HepG2 (cell line): Measurements from ENCODE around the gene GLIPR1. TPM values are rescaled to one million over a fixed set of nuclear protein-coding genes. Genes with fewer than 3 reads are reported as not detected.

ENCODE experiments used
- ARNT ChIP-seq: fragments of 450-650 bp; IDR thresholded peaks from 2 replicates; pipeline ENCODE4 v1.6.1; 2017
- ETV5 ChIP-seq: IDR thresholded peaks from 2 replicates; pipeline ENCODE4 v1.6.1; 2018; ENCODE audit warnings: missing biosample characterization, missing genetic modification reagents, inconsistent platforms, borderline replicate concordance
- FOXA3 ChIP-seq: IDR thresholded peaks from 2 replicates; pipeline ENCODE4 v1.6.1; 2016; ENCODE audit warnings: missing genetic modification reagents, missing compliant biosample characterization
- GABPA ChIP-seq, 2 experiments: IDR thresholded peaks; 2 replicates each; pipeline ENCODE4 v1.6.1; 2011 to 2016; ENCODE audit warnings: low read depth in 2 of 2, low read length in 1 of 2, missing biosample characterization in 1 of 2, missing genetic modification characterization in 1 of 2
- RARA ChIP-seq: IDR thresholded peaks from 2 replicates; pipeline ENCODE4 v1.6.1; 2016; ENCODE audit warnings: missing genetic modification reagents, missing compliant biosample characterization
- RERE ChIP-seq: IDR thresholded peaks from 2 replicates; pipeline ENCODE4 v1.6.1; 2016; ENCODE audit warnings: low read depth, missing genetic modification reagents, missing compliant biosample characterization
- SOX5 ChIP-seq: IDR thresholded peaks from 2 replicates; pipeline ENCODE4 v1.6.1; 2016; ENCODE audit warnings: borderline replicate concordance
- SOX6 ChIP-seq, 2 experiments: fragments of 450-650 bp in 1 of 2; sonication (generic) in 1 of 2; formaldehyde crosslinking in 1 of 2; IDR thresholded peaks; 2 replicates each; pipeline versions ENCODE4 v1.4.0 to v1.6.1; 2017 to 2020; ENCODE audit warnings: antibody characterized with exemption in 1 of 2, mild to moderate bottlenecking in 1 of 2, missing genetic modification reagents in 1 of 2
- SP5 ChIP-seq: IDR thresholded peaks from 2 replicates; pipeline ENCODE4 v1.6.1; 2016; ENCODE audit warnings: low read depth, borderline replicate concordance
- TCF7 ChIP-seq: sonication (generic); IDR thresholded peaks from 2 replicates; pipeline ENCODE4 v1.6.1; 2016; ENCODE audit warnings: antibody characterized with exemption, low read depth
- XRCC5 ChIP-seq: fragments of 200-400 bp; formaldehyde crosslinking; optimal IDR thresholded peaks from 2 replicates; pipeline ENCODE3; 2017; ENCODE audit warnings: mild to moderate bottlenecking, low read length
- ZFYVE20 ChIP-seq: sonication (generic); formaldehyde crosslinking; IDR thresholded peaks from 2 replicates; pipeline ENCODE4 v1.8.0; 2023; ENCODE audit warnings: low read depth, mild to moderate bottlenecking, moderate library complexity, missing genetic modification reagents, borderline replicate concordance
- ZNF12 ChIP-seq: sonication (generic); formaldehyde crosslinking; IDR thresholded peaks from 2 replicates; pipeline ENCODE4 v1.5.0; 2020; ENCODE audit warnings: missing genetic modification reagents
- ZNF292 ChIP-seq: sonication (generic); formaldehyde crosslinking; IDR thresholded peaks from 2 replicates; pipeline ENCODE4 v1.8.1; 2022; ENCODE audit warnings: mild to moderate bottlenecking, low read depth, missing genetic modification reagents, borderline replicate concordance
- ZNF329 ChIP-seq: sonication (generic); formaldehyde crosslinking; IDR thresholded peaks from 2 replicates; pipeline ENCODE4 v1.9.0; 2021; ENCODE audit warnings: low read depth, mild to moderate bottlenecking, missing genetic modification reagents
- ZSCAN30 ChIP-seq: sonication (generic); formaldehyde crosslinking; IDR thresholded peaks from 2 replicates; pipeline ENCODE4 v1.5.0; 2020; ENCODE audit warnings: mild to moderate bottlenecking, missing genetic modification reagents
- polyA plus RNA-seq, 8 experiments: library from polyadenylated mRNA; depleted of rRNA in 3 of 8; stranded (reverse) in 7 of 8; unstranded in 1 of 8; fragments of >200 nt; fragmentation: Illumina TruSeq in 4 of 8; extraction: Trizol in 4 of 8; gene quantifications; 2 replicates each; pipeline versions ENCODE4 v1.2.1 to v1.2.3, GENCODE V29; 2011 to 2016; ENCODE audit warnings: low read depth in 4 of 8, missing spikeins in 1 of 8, mixed read lengths in 1 of 8; ENCODE audit not compliant: insufficient read depth in 1 of 8
- total RNA-seq, 5 experiments: library from RNA; depleted of rRNA; stranded (reverse); fragments of >200 nt; fragmentation: Illumina TruSeq; extraction: Trizol; gene quantifications; 2 replicates each; pipeline ENCODE4 v1.2.3, GENCODE V29; 2016; ENCODE audit warnings: low read depth in 1 of 5
- TF ChIP-seq, protein P1 (sequence below): sonication (generic); formaldehyde crosslinking; conservative IDR thresholded peaks from 2 replicates; pipeline ENCODE4 v1.4.0; 2020; ENCODE audit warnings: mild to moderate bottlenecking, missing genetic modification reagents, moderate library complexity
- TF ChIP-seq, protein P2 (sequence below): sonication (generic); formaldehyde crosslinking; IDR thresholded peaks from 2 replicates; pipeline ENCODE4 v1.5.1; 2020; ENCODE audit warnings: mild to moderate bottlenecking, moderate library complexity, missing genetic modification reagents

GLIPR1 gene
- total and polyA plus RNA-seq, 2 of the 13 experiments (the other 11 are each of a cell fraction or from before 2014, with no cell fraction given), result 1.9 to 5.0 TPM

GRCh38 chr12:75444429-75445136 lies 36.0 kb upstream of the GLIPR1 start (continued):
- TF ChIP-seq RERE (no peak), ZFYVE20 (CRISPR knock-in tag) (no peak), FOXA3 (CRISPR knock-in tag) (peak; percentile 43), ZNF12 (CRISPR knock-in tag) (peak; percentile 85), RARA (CRISPR knock-in tag) (peak; percentile 89), ETV5 (peak; percentile 19; the same call in 1 of the 2 replicates), SP5 (no peak), SOX6 (IDR thresholded peaks at IDR 0.05) (no peak), SOX6 (CRISPR knock-in tag; IDR thresholded peaks at IDR 0.05) (peak; percentile 53; the same call in 1 of the 2 replicates), ARNT (no peak), XRCC5 (no peak), SOX5 (CRISPR knock-in tag) (peak; percentile 57; the same call in 1 of the 2 replicates), ZSCAN30 (CRISPR knock-in tag) (no peak), TCF7 (0 out of 2 replicates have a peak, but pooled peaks have one; percentile 7), ZNF292 (CRISPR knock-in tag) (peak; percentile 76; the same call in 1 of the 2 replicates), ZNF329 (no peak), GABPA (IDR thresholded peaks at IDR 0.05; ENCODE audit: low read depth, low read length) (no peak), GABPA (CRISPR knock-in tag; IDR thresholded peaks at IDR 0.05; ENCODE audit: low read depth) (peak; percentile 31; the same call in 1 of the 2 replicates)
- TF ChIP-seq, protein P1, sequence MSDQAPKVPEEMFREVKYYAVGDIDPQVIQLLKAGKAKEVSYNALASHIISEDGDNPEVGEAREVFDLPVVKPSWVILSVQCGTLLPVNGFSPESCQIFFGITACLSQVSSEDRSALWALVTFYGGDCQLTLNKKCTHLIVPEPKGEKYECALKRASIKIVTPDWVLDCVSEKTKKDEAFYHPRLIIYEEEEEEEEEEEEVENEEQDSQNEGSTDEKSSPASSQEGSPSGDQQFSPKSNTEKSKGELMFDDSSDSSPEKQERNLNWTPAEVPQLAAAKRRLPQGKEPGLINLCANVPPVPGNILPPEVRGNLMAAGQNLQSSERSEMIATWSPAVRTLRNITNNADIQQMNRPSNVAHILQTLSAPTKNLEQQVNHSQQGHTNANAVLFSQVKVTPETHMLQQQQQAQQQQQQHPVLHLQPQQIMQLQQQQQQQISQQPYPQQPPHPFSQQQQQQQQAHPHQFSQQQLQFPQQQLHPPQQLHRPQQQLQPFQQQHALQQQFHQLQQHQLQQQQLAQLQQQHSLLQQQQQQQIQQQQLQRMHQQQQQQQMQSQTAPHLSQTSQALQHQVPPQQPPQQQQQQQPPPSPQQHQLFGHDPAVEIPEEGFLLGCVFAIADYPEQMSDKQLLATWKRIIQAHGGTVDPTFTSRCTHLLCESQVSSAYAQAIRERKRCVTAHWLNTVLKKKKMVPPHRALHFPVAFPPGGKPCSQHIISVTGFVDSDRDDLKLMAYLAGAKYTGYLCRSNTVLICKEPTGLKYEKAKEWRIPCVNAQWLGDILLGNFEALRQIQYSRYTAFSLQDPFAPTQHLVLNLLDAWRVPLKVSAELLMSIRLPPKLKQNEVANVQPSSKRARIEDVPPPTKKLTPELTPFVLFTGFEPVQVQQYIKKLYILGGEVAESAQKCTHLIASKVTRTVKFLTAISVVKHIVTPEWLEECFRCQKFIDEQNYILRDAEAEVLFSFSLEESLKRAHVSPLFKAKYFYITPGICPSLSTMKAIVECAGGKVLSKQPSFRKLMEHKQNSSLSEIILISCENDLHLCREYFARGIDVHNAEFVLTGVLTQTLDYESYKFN (CRISPR knock-in tag), result peak; percentile 75
- TF ChIP-seq, protein P2, sequence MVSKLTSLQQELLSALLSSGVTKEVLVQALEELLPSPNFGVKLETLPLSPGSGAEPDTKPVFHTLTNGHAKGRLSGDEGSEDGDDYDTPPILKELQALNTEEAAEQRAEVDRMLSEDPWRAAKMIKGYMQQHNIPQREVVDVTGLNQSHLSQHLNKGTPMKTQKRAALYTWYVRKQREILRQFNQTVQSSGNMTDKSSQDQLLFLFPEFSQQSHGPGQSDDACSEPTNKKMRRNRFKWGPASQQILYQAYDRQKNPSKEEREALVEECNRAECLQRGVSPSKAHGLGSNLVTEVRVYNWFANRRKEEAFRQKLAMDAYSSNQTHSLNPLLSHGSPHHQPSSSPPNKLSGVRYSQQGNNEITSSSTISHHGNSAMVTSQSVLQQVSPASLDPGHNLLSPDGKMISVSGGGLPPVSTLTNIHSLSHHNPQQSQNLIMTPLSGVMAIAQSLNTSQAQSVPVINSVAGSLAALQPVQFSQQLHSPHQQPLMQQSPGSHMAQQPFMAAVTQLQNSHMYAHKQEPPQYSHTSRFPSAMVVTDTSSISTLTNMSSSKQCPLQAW, result peak; percentile 42; the same call in 1 of the 2 replicates
